ENCODE results near the gene CANT1. TPM values are rescaled to one million over a fixed set of nuclear protein-coding genes. Genes with fewer than 3 reads are reported as not detected.

Gene CANT1
- total and polyA plus RNA-seq, 8 donors, result 16.6 to 151 (median 40.7) TPM

- no peak for DNase-seq
- no peak overlapping the region for H3K27ac ChIP-seq
- peaks cover 0 to 17% (median 9%) of the 10 kb centered on the region in 4 donors for H3K9me3 ChIP-seq
- H3K36me3 ChIP-seq, result peaks cover 0 to 11% (median 0%) of the 10 kb centered on the region in 4 donors
- 80 to 94% (median 85%) methylated on average over 5 to 6 of the region's 6 CpGs for WGBS, 5 donors
- H3K4me1 ChIP-seq, result peaks cover 0 to 19% (median 13%) of the 10 kb centered on the region in 4 donors
- intact Hi-C loops (cut with DNase I; ENCODE audit: low total_unique reads), result no loop called here
- TF ChIP-seq, protein P1, sequence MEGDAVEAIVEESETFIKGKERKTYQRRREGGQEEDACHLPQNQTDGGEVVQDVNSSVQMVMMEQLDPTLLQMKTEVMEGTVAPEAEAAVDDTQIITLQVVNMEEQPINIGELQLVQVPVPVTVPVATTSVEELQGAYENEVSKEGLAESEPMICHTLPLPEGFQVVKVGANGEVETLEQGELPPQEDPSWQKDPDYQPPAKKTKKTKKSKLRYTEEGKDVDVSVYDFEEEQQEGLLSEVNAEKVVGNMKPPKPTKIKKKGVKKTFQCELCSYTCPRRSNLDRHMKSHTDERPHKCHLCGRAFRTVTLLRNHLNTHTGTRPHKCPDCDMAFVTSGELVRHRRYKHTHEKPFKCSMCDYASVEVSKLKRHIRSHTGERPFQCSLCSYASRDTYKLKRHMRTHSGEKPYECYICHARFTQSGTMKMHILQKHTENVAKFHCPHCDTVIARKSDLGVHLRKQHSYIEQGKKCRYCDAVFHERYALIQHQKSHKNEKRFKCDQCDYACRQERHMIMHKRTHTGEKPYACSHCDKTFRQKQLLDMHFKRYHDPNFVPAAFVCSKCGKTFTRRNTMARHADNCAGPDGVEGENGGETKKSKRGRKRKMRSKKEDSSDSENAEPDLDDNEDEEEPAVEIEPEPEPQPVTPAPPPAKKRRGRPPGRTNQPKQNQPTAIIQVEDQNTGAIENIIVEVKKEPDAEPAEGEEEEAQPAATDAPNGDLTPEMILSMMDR (IDR thresholded peaks at IDR 0.05), result no peak
- TF ChIP-seq EP300 (IDR thresholded peaks at IDR 0.05), result no peak
- no peak for TF ChIP-seq POLR2A (IDR thresholded peaks at IDR 0.05)
- TF ChIP-seq POLR2AphosphoS5 (IDR thresholded peaks at IDR 0.05), result no peak
- H3K4me3 ChIP-seq, result no peak overlapping the region
- peaks cover 0 to 19% (median 0%) of the 10 kb centered on the region in 3 donors for H3K27me3 ChIP-seq
Measured at GRCh38 chr17:79050551-79050950, 41.0 kb upstream of the CANT1 start.

GRCh38 chr17:79049821-79050220, 40.3 kb upstream of the CANT1 start:
- no peak overlapping the region for H3K27ac ChIP-seq
- intact Hi-C loops (cut with DNase I; ENCODE audit: low total_unique reads), result no loop called here
- WGBS, 5 donors, result 86 to 95% (median 91%) methylated on average over 11 of the region's 11 CpGs
- no peak overlapping the region for H3K4me3 ChIP-seq
- H3K4me1 ChIP-seq, result peaks cover 0 to 19% (median 15%) of the 10 kb centered on the region in 4 donors
- peaks cover 0 to 11% (median 0%) of the 10 kb centered on the region in 4 donors for H3K36me3 ChIP-seq
- no peak for DNase-seq
- peaks cover 0 to 17% (median 9%) of the 10 kb centered on the region in 4 donors for H3K9me3 ChIP-seq
- no peak for TF ChIP-seq POLR2A (IDR thresholded peaks at IDR 0.05)
- TF ChIP-seq, protein P1 (IDR thresholded peaks at IDR 0.05), result no peak
- no peak for TF ChIP-seq EP300 (IDR thresholded peaks at IDR 0.05)
- no peak for TF ChIP-seq POLR2AphosphoS5 (IDR thresholded peaks at IDR 0.05)
- H3K27me3 ChIP-seq, result peaks cover 0 to 26% (median 0%) of the 10 kb centered on the region in 3 donors

DNA sequence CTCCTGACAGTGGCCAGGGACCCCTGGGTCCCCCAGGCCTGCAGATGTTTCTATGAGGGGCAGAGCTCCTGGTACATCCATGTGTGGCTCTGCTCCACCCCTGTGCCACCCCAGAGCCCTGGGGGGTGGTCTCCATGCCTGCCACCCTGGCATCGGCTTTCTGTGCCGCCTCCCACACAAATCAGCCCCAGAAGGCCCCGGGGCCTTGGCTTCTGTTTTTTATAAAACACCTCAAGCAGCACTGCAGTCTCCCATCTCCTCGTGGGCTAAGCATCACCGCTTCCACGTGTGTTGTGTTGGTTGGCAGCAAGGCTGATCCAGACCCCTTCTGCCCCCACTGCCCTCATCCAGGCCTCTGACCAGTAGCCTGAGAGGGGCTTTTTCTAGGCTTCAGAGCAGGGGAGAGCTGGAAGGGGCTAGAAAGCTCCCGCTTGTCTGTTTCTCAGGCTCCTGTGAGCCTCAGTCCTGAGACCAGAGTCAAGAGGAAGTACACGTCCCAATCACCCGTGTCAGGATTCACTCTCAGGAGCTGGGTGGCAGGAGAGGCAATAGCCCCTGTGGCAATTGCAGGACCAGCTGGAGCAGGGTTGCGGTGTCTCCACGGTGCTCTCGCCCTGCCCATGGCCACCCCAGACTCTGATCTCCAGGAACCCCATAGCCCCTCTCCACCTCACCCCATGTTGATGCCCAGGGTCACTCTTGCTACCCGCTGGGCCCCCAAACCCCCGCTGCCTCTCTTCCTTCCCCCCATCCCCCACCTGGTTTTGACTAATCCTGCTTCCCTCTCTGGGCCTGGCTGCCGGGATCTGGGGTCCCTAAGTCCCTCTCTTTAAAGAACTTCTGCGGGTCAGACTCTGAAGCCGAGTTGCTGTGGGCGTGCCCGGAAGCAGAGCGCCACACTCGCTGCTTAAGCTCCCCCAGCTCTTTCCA, 39.5 kb upstream of the CANT1 start:
- DNase-seq, result no peak
- TF ChIP-seq, protein P1 (IDR thresholded peaks at IDR 0.05), result no peak
- TF ChIP-seq POLR2AphosphoS5 (IDR thresholded peaks at IDR 0.05) (no peak), POLR2A (IDR thresholded peaks at IDR 0.05) (no peak), EP300 (IDR thresholded peaks at IDR 0.05) (no peak)

DNA sequence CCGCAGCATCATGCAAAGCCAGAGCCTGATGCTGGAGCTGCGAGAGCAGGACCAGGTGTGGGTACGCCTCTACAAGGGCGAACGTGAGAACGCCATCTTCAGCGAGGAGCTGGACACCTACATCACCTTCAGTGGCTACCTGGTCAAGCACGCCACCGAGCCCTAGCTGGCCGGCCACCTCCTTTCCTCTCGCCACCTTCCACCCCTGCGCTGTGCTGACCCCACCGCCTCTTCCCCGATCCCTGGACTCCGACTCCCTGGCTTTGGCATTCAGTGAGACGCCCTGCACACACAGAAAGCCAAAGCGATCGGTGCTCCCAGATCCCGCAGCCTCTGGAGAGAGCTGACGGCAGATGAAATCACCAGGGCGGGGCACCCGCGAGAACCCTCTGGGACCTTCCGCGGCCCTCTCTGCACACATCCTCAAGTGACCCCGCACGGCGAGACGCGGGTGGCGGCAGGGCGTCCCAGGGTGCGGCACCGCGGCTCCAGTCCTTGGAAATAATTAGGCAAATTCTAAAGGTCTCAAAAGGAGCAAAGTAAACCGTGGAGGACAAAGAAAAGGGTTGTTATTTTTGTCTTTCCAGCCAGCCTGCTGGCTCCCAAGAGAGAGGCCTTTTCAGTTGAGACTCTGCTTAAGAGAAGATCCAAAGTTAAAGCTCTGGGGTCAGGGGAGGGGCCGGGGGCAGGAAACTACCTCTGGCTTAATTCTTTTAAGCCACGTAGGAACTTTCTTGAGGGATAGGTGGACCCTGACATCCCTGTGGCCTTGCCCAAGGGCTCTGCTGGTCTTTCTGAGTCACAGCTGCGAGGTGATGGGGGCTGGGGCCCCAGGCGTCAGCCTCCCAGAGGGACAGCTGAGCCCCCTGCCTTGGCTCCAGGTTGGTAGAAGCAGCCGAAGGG, 38.6 kb upstream of the CANT1 start:
- TF ChIP-seq EP300 (IDR thresholded peaks at IDR 0.05) (no peak), POLR2AphosphoS5 (IDR thresholded peaks at IDR 0.05) (no peak), POLR2A (IDR thresholded peaks at IDR 0.05) (no peak)
- TF ChIP-seq, protein P1 (IDR thresholded peaks at IDR 0.05), result no peak
- peak; percentile 39 to 57 for DNase-seq

More for the DNA sequence above, 39.5 kb upstream of the CANT1 start:
- H3K36me3 ChIP-seq, result peaks cover 0 to 11% (median 0%) of the 10 kb centered on the region in 4 donors
- H3K4me3 ChIP-seq, result no peak overlapping the region
- peaks cover 0 to 9% (median 3%) of the 10 kb centered on the region in 4 donors for H3K9me3 ChIP-seq
- 87 to 90% (median 89%) methylated on average over 20 to 21 of the region's 21 CpGs for WGBS, 5 donors
- intact Hi-C loops (cut with DNase I; ENCODE audit: low total_unique reads), result no loop called here
- H3K27ac ChIP-seq, result no peak overlapping the region
- peaks cover 0 to 28% (median 0%) of the 10 kb centered on the region in 3 donors for H3K27me3 ChIP-seq
- H3K4me1 ChIP-seq, result peaks cover 0 to 19% (median 15%) of the 10 kb centered on the region in 4 donors

More for the DNA sequence above, 38.6 kb upstream of the CANT1 start:
- WGBS, 5 donors, result 48 to 74% (median 64%) methylated on average over 26 to 41 of the region's 41 CpGs
- H3K36me3 ChIP-seq, result peaks cover 0 to 11% (median 0%) of the 10 kb centered on the region in 4 donors
- no peak overlapping the region for H3K27ac ChIP-seq
- H3K4me3 ChIP-seq, result no peak overlapping the region
- peaks cover 0 to 19% (median 15%) of the 10 kb centered on the region in 4 donors for H3K4me1 ChIP-seq
- H3K27me3 ChIP-seq, result peaks cover 0 to 28% (median 0%) of the 10 kb centered on the region in 3 donors
- intact Hi-C loops (cut with DNase I; ENCODE audit: low total_unique reads), result no loop called here
- peaks cover 0 to under 1% (median 0%) of the 10 kb centered on the region in 4 donors for H3K9me3 ChIP-seq

All from stomach (tissue), 9 donors.